Sigmoid colon (tissue), 3 donors: ENCODE results near the gene INO80D.

ENCODE experiments used
- CTCF ChIP-seq, 4 experiments: fragments of 450-650 bp in 3 of 4; fragments of 200-600 bp in 1 of 4; IDR thresholded peaks; one replicate each; pipeline ENCODE4 v1.5.1; 2016 to 2019; ENCODE audit warnings: antibody characterized with exemption in 4 of 4, mild to moderate bottlenecking in 3 of 4, moderate library complexity in 2 of 4
- POLR2A ChIP-seq, 2 donors: fragments of 450-650 bp; IDR thresholded peaks; one replicate each; pipeline ENCODE4 v1.6.1; 2016; ENCODE audit warnings: antibody characterized with exemption in 2 of 2, mild to moderate bottlenecking in 2 of 2, moderate library complexity in 2 of 2

- TF ChIP-seq CTCF (IDR thresholded peaks at IDR 0.05) (no peak), POLR2A (IDR thresholded peaks at IDR 0.05) (no peak)
Measured at GRCh38 chr2:205969584-205969983, 116.4 kb downstream of the INO80D start.
